Measurements from ENCODE around the gene NRTN. TPM values are rescaled to one million over a fixed set of nuclear protein-coding genes. Genes with fewer than 3 reads are reported as not detected.
"Not testable (repeated sequence)": the region's sequence is repeated elsewhere in the genome, so short reads cannot be mapped to it uniquely, and the experiment has no call there.

The NRTN gene
- total and polyA plus RNA-seq, 2 donors: 2.5 to 9.8 TPM

- peak overlapping the region; percentile 33 for H3K27ac ChIP-seq (ENCODE audit: low read depth)
- under 1% methylated on average over 91 of the region's 91 CpGs for WGBS
- H3K4me3 ChIP-seq (ENCODE audit: low read depth, low read length): peak overlapping the region; percentile 39
- no peaks in the 10 kb centered on the region for H3K4me1 ChIP-seq (ENCODE audit: insufficient read depth)
- H3K36me3 ChIP-seq (ENCODE audit: insufficient read depth): no peaks in the 10 kb centered on the region
- peak; percentile 77 for DNase-seq (ENCODE audit: extremely low spot score)
Observed at GRCh38 chr19:5827891-5828660, 23.2 kb downstream of the NRTN start.

GRCh38 chr19:5828661-5829566 is 24.0 kb downstream of the NRTN start:
- under 1% methylated on average over 47 of the region's 47 CpGs for WGBS
- Histone ChIP-seq H3K36me3 (ENCODE audit: insufficient read depth) (no peaks in the 10 kb centered on the region), H3K4me3 (ENCODE audit: low read depth, low read length) (peak overlapping the region; percentile 39), H3K4me1 (ENCODE audit: insufficient read depth) (no peaks in the 10 kb centered on the region), H3K27ac (ENCODE audit: low read depth) (peak overlapping the region; percentile 48)
- DNase-seq (ENCODE audit: extremely low spot score): no peak

- no peak for DNase-seq (ENCODE audit: extremely low spot score)
- no peak overlapping the region for H3K4me3 ChIP-seq (ENCODE audit: low read depth, low read length)
- 42% methylated on average over 34 of the region's 34 CpGs for WGBS
- H3K36me3 ChIP-seq (ENCODE audit: insufficient read depth): no peaks in the 10 kb centered on the region
- H3K4me1 ChIP-seq (ENCODE audit: insufficient read depth): no peaks in the 10 kb centered on the region
- H3K27ac ChIP-seq (ENCODE audit: low read depth): no peak overlapping the region
Observed at GRCh38 chr19:5829567-5830310, 24.9 kb downstream of the NRTN start.

GRCh38 chr19:5831159-5831558 is 26.3 kb downstream of the NRTN start:
- no peaks in the 10 kb centered on the region for H3K4me1 ChIP-seq (ENCODE audit: insufficient read depth)
- 91% methylated on average over 9 of the region's 9 CpGs for WGBS
- no peak overlapping the region for H3K27ac ChIP-seq (ENCODE audit: low read depth)
- H3K4me3 ChIP-seq (ENCODE audit: low read depth, low read length): no peak overlapping the region
- no peak for DNase-seq (ENCODE audit: extremely low spot score)
- no peaks in the 10 kb centered on the region for H3K36me3 ChIP-seq (ENCODE audit: insufficient read depth)

GRCh38 chr19:5832061-5832460 is 27.2 kb downstream of the NRTN start:
- H3K4me3 ChIP-seq (ENCODE audit: low read depth, low read length): no peak overlapping the region
- no peak for DNase-seq (ENCODE audit: extremely low spot score)
- WGBS: 86% methylated on average over 22 of the region's 22 CpGs
- H3K36me3 ChIP-seq (ENCODE audit: insufficient read depth): no peaks in the 10 kb centered on the region
- H3K4me1 ChIP-seq (ENCODE audit: insufficient read depth): no peaks in the 10 kb centered on the region
- no peak overlapping the region for H3K27ac ChIP-seq (ENCODE audit: low read depth)

GRCh38 chr19:5832527-5833216 is 27.8 kb downstream of the NRTN start:
- no peak for DNase-seq (ENCODE audit: extremely low spot score)

GRCh38 chr19:5837761-5838352 is 33.0 kb downstream of the NRTN start:
- 45% methylated on average over 15 of the region's 15 CpGs for WGBS
- DNase-seq (ENCODE audit: extremely low spot score): no peak

More at GRCh38 chr19:5832527-5833216, 27.8 kb downstream of the NRTN start:
- Histone ChIP-seq H3K36me3 (ENCODE audit: insufficient read depth) (no peaks in the 10 kb centered on the region), H3K4me3 (ENCODE audit: low read depth, low read length) (no peak overlapping the region), H3K27ac (ENCODE audit: low read depth) (no peak overlapping the region), H3K4me1 (ENCODE audit: insufficient read depth) (no peaks in the 10 kb centered on the region)
- WGBS: 90% methylated on average over 6 of the region's 6 CpGs

GRCh38 chr19:5838353-5839064 is 33.6 kb downstream of the NRTN start:
- H3K36me3 ChIP-seq (ENCODE audit: insufficient read depth): no peaks in the 10 kb centered on the region
- no peak overlapping the region for H3K27ac ChIP-seq (ENCODE audit: low read depth)
- no peak for DNase-seq (ENCODE audit: extremely low spot score)
- no peaks in the 10 kb centered on the region for H3K4me1 ChIP-seq (ENCODE audit: insufficient read depth)
- no peak overlapping the region for H3K4me3 ChIP-seq (ENCODE audit: low read depth, low read length)
- 56% methylated on average over 20 of the region's 20 CpGs for WGBS

More at GRCh38 chr19:5837761-5838352, 33.0 kb downstream of the NRTN start:
- Histone ChIP-seq H3K27ac (ENCODE audit: low read depth) (no peak overlapping the region), H3K36me3 (ENCODE audit: insufficient read depth) (no peaks in the 10 kb centered on the region), H3K4me1 (ENCODE audit: insufficient read depth) (no peaks in the 10 kb centered on the region), H3K4me3 (ENCODE audit: low read depth, low read length) (no peak overlapping the region)

- H3K27ac ChIP-seq (ENCODE audit: low read depth): no peak within 1 kb of the TSS
- no peak for DNase-seq (ENCODE audit: extremely low spot score)
- H3K36me3 ChIP-seq (ENCODE audit: insufficient read depth): no peaks in the 10 kb centered on the region
- no peaks in the 10 kb centered on the region for H3K4me1 ChIP-seq (ENCODE audit: insufficient read depth)
- WGBS: 85% methylated on average over 9 of the region's 9 CpGs
- H3K4me3 ChIP-seq (ENCODE audit: low read depth, low read length): no peak within 1 kb of the TSS
Observed at GRCh38 chr19:5839065-5840017, 34.5 kb downstream of the NRTN start, which contains the start of gene FUT6. Gene FUT6 (minus strand): TSS chr19:5839702. CDS start chr19:5832567, 7,135 bp downstream.

GRCh38 chr19:5841735-5842111 is 36.9 kb downstream of the NRTN start:
- not testable (repeated sequence) for DNase-seq (ENCODE audit: extremely low spot score); H3K4me1 ChIP-seq (ENCODE audit: insufficient read depth); H3K36me3 ChIP-seq (ENCODE audit: insufficient read depth); H3K27ac ChIP-seq (ENCODE audit: low read depth); H3K4me3 ChIP-seq (ENCODE audit: low read depth, low read length)
- WGBS: 84% methylated on average over 6 of the region's 6 CpGs

- H3K36me3 ChIP-seq (ENCODE audit: insufficient read depth): no peaks in the 10 kb centered on the region
Observed at GRCh38 chr19:5843295-5843927, 38.5 kb downstream of the NRTN start.

More at GRCh38 chr19:5843295-5843927, 38.5 kb downstream of the NRTN start:
- H3K27ac ChIP-seq (ENCODE audit: low read depth): no peak overlapping the region
- WGBS: 93% methylated on average over 21 of the region's 21 CpGs
- H3K4me3 ChIP-seq (ENCODE audit: low read depth, low read length): no peak overlapping the region
- DNase-seq (ENCODE audit: extremely low spot score): no peak
- no peaks in the 10 kb centered on the region for H3K4me1 ChIP-seq (ENCODE audit: insufficient read depth)

Data from urinary bladder (tissue), 4 donors.